OCI-LY1 (cell line): ENCODE results near the gene EPB41.

Experiments
- EZH2 ChIP-seq: fragments of 200-600 bp; sonication (generic), shearing (Covaris generic); IDR thresholded peaks from 2 replicates; pipeline ENCODE4 v1.8.0; 2017; ENCODE audit warnings: borderline replicate concordance, mixed run types, mild to moderate bottlenecking, antibody characterized with exemption, low read length, moderate library complexity, mixed read lengths
- TF ChIP-seq, protein P1 (sequence below): fragments of 200-600 bp; sonication (generic), shearing (Covaris generic); IDR thresholded peaks from 2 replicates; pipeline ENCODE4 v1.5.1; 2017; ENCODE audit warnings: mild to moderate bottlenecking, antibody characterized with exemption, low read length, moderate library complexity, mixed read lengths

DNA sequence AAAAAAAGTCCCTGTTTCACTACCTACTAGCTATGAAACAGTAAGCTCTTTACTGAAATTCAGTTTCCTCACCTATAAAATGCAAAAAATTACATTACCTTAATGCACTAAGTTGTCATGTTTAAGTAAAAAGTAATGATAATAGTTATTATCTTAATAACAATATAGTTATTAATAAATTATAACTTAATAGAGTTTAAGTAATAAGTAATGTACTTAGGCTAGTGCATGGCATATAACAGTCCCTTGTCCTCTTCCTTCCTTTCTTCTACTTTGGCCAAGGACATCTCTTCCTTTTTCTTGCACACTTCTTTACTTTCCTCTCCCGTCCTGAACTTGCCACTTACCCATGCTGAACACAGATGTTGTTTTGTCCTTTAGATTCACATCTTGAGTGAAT lies 200.3 kb downstream of the EPB41 start:
- TF ChIP-seq, protein P1, sequence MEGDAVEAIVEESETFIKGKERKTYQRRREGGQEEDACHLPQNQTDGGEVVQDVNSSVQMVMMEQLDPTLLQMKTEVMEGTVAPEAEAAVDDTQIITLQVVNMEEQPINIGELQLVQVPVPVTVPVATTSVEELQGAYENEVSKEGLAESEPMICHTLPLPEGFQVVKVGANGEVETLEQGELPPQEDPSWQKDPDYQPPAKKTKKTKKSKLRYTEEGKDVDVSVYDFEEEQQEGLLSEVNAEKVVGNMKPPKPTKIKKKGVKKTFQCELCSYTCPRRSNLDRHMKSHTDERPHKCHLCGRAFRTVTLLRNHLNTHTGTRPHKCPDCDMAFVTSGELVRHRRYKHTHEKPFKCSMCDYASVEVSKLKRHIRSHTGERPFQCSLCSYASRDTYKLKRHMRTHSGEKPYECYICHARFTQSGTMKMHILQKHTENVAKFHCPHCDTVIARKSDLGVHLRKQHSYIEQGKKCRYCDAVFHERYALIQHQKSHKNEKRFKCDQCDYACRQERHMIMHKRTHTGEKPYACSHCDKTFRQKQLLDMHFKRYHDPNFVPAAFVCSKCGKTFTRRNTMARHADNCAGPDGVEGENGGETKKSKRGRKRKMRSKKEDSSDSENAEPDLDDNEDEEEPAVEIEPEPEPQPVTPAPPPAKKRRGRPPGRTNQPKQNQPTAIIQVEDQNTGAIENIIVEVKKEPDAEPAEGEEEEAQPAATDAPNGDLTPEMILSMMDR = no peak
- TF ChIP-seq EZH2 = no peak
